Loucy (cell line): Measurements from ENCODE around the gene ROPN1.
"Not testable (repeated sequence)": the region's sequence is repeated elsewhere in the genome, so short reads cannot be mapped to it uniquely, and the experiment has no call there.

Experiments
- CTCF ChIP-seq: fragments of 200-600 bp; sonication (generic); conservative IDR thresholded peaks from 2 replicates; pipeline ENCODE4 v1.5.1; 2014; ENCODE audit warnings: mild to moderate bottlenecking, antibody characterized with exemption, low read length
- EZH2phosphoT487 ChIP-seq: fragments of 200-600 bp; IDR thresholded peaks from 2 replicates; pipeline ENCODE4 v1.6.1; 2018; ENCODE audit warnings: antibody characterized with exemption, mild to moderate bottlenecking, moderate library complexity, borderline replicate concordance

GRCh38 chr3:123967260-123967659, 24.7 kb downstream of the ROPN1 start:
- not testable (repeated sequence) for TF ChIP-seq CTCF, EZH2phosphoT487
